KG1 (cell line): ENCODE measurements around the gene KLK13.

ENCODE experiments used
- DNase-seq: peaks from one replicate; lab custom pipeline; 2025; lab: John Stamatoyannopoulos, UW

The KLK13 gene

GRCh38 chr19:51019544-51019925, 45.4 kb downstream of the KLK13 start, which contains the start of gene KLK10:
Gene KLK10 (minus strand): TSS chr19:51019709. CDS start chr19:51019130, 579 bp downstream.
- no peak for DNase-seq

DNA sequence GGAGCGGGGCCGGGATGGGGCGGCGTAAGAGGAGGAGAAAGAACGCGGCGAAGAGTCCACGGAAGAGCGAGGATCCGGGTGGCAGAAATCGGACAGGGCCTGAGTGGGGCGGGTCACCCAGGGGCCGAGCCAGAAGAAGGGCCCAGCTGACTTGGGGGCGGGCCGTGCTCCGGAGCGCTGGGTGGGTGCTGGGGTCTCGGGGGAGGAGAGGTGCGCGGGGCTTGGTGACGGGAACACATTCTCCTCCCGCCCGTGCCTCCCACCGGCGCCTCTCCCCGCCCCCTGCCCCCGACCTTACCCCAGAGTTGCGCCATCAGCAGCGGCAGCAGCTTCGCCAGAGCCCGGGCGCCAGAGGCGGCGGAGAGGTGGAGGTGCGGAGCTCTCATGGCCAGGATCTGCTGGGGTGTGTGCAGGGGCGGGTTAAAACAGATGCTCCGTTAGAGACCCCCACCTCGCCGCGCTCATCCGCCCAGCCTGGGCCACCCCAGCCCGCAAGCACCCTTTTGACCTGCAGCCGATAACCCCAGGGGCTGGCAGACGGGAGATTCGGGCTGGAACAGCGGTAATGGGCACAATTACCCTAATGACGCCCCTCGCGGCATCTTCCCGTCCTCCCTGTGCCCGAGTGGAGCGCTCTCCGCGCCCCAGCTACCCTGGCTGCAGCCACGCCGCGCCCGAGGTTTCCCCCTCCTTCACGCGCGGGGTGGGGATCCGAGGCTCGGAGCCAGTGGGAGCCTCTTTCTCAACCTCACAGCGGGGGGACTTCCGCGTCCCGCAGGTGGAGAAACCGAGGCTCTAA, 45.9 kb downstream of the KLK13 start:
- no peak for DNase-seq

DNA sequence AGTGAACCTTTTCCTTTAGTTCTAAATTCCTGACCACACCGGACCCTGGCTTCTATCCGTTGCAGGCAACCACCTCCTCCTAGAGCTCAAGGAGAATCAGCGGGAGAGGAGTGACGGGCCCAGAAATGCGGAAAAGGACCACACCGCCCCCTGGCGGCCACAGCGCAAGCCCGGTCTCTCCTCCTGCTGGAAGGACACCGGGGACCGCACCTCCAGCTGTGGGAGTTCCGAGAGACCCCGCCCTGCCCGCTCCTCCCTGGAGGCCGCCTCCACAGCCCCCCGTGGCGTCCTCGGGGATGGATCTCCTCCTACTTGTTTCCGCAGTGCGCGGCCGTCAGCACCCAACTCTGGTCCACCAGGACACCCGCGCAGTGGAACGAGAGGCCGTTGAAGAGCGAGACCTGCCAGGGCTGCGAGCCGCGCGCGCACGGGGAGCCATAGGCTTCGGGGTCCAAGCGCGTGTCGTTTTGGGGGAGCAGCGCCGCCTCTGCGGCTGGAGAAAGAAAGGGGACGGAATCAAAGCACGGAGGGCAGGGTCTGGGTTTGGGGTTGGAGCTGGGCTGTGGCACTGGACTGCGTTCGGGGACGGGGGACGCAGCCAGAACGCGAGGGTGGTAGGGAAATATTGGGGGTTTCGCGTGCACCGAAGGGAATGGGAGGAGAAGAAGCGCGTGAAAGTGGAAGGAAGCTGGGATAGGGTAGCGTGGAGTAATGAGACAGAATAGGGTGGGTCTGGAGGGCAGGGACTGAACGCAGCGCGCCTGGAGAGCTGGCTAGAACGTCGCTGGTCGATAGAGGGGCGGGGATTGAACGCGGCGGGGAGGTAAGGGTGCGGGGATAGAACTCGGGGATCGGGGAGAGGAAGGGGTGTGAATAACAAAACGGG, 47.9 kb downstream of the KLK13 start:
- DNase-seq: peak; percentile 4

GRCh38 chr19:51015691-51016267, 49.1 kb downstream of the KLK13 start:
- DNase-seq: no peak

DNA sequence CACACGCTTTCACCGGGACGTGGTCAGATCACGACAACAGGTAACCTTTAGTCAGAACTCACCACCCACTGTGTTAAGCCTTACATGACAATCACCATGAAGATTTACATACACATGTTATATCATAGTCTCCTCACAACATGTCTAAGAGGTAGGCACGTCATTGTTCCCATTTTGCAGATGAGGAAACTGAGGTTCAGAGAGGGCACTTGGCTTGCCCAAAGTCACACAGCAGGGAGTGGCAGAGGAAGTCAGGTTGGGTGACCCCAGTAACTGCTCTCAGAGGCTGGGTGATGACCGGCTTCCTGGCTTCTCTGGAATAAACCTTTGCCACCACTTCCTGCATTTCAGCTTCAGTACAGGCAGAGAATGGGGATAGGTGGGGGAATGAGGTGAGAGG, 50.6 kb downstream of the KLK13 start:
- DNase-seq: no peak

DNA sequence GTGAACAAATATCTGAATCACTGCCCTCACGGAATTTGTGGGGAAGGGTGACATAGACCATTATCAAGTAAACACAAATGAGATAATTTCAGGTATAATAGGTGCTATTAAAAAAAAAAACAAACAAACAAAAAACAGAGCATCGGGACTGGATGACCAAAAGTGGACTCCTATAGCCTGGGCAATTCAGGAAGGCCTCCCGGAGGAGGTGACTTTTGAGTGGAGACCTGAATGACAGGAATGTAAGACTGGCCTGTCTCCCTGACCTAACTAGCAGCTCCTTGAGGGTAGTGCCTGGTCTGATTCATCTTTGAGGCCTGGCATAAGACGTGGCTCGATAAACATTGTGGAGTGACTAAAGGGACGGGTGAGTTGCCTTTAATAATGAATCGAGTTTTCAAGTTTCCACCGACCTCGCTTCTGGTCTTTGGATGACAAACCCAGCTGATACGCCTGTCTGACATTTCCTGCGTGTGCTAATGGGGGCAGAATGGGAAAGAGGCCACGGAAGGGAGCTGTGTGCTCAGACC, 52.2 kb downstream of the KLK13 start:
- no peak for DNase-seq

- DNase-seq: no peak
These were observed 54.7 kb downstream of the KLK13 start for GRCh38 chr19:51010066-51010795.

DNA sequence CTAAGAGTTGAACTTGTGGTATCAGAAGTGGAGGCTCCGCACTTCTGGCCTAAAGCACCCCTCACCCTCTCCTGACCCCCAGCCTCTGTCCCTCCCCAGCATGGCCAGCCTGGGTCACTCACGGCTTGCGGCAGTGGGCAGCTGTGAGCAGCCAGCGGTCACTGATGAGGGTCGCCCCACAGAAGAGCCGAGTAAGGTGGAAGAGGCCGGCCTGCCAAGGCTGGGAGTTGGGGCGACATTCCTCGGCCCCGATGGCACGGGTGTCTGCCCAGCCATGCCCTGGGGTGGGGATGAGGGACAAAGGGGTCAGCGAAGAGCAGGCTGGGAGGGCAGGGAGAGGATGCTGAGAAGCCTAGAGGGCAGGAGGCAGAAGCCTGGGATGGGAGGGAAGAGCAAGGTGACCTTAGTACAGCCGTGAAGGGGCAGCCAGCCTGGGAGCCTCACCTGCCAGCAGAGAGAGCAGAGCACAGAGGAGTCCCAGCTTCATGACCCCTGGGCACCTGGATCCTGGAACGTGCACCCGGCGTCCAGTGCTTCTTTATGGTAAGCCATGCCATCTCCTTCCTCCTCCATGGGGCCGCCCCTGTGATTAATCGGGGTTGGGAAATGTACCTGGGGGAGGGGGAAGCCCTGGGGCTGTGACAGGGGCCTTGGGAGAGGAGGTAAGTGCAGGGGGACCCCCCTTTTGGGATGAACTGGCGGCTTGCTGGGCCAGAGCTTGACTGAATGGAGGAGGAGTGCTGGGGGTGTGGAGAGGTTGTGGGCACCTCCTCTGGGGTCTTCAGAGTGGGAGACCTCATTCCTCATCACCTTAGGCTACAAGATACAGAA, 55.6 kb downstream of the KLK13 start:
- DNase-seq: no peak

DNA sequence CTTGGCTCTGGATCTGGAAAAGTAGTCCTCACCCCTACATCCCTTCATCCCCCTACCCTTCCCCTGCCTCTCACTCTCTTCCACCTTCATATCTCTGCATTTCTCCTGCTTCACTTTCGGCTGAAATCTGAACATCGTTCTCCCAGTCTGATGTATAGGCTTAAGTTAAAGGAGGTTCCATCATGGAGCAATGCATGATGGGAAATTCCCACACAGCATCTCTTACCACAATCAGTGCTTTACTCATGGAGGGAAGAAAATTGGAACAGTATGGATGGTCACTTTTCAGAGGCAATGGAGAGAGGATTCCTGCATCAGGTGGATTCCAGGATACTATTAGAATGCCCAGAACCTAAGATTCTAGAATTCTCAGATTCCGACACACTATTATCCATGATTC, 57.4 kb downstream of the KLK13 start:
- DNase-seq: no peak

GRCh38 chr19:51006406-51006805, 58.5 kb downstream of the KLK13 start:
- no peak for DNase-seq
